Osteocyte (in vitro differentiated cells): ENCODE results near the gene MLKL. TPM values are rescaled to one million over a fixed set of nuclear protein-coding genes. Genes with fewer than 3 reads are reported as not detected.
"Not testable (repeated sequence)": the region's sequence is repeated elsewhere in the genome, so short reads cannot be mapped to it uniquely, and the experiment has no call there.

Source experiments
- DNase-seq: peaks from one replicate; pipeline ENCODE4 v3.0.0; 2021; ENCODE audit warnings: mixed read lengths; ENCODE audit not compliant: unreplicated experiment; ENCODE audit errors: extremely low spot score
- H3K27ac Mint-ChIP-seq: one replicate; pipeline ENCODE4 v1.8.0; 2021; ENCODE audit warnings: mild to moderate bottlenecking, mixed read lengths; ENCODE audit not compliant: unreplicated experiment
- H3K27me3 Mint-ChIP-seq: one replicate; pipeline ENCODE4 v1.8.0; 2021; ENCODE audit warnings: mixed read lengths; ENCODE audit not compliant: unreplicated experiment
- H3K36me3 Mint-ChIP-seq: one replicate; pipeline ENCODE4 v1.8.0; 2021; ENCODE audit warnings: mixed read lengths; ENCODE audit not compliant: unreplicated experiment
- H3K4me1 Mint-ChIP-seq: one replicate; pipeline ENCODE4 v1.8.0; 2021; ENCODE audit warnings: mixed read lengths; ENCODE audit not compliant: unreplicated experiment
- H3K4me3 Mint-ChIP-seq: one replicate; pipeline ENCODE4 v1.8.0; 2021; ENCODE audit warnings: mild to moderate bottlenecking, moderate library complexity, mixed read lengths; ENCODE audit not compliant: unreplicated experiment
- H3K9me3 Mint-ChIP-seq: one replicate; pipeline ENCODE4 v1.8.0; 2021; ENCODE audit warnings: mixed read lengths; ENCODE audit not compliant: unreplicated experiment
- CTCF ChIP-seq: fragments of 200-600 bp; sonication (generic); IDR thresholded peaks from 2 replicates; pipeline ENCODE4 v1.5.0; 2021; ENCODE audit warnings: antibody characterized with exemption, mild to moderate bottlenecking, moderate library complexity
- total RNA-seq: library from RNA; stranded (reverse); gene quantifications from 2 replicates; pipeline ENCODE4 v1.2.1, GENCODE V29; 2021

MLKL gene
- total RNA-seq, 1 donor from 2014 or later, result 1.3 TPM

- Mint-ChIP-seq H3K9me3 (no peaks in the 10 kb centered on the region), H3K4me1 (peaks cover 16% of the 10 kb centered on the region), H3K36me3 (no peaks in the 10 kb centered on the region), H3K27ac (no peak overlapping the region), H3K4me3 (no peak overlapping the region), H3K27me3 (peaks cover 6% of the 10 kb centered on the region)
- TF ChIP-seq CTCF, result no peak
- no peak for DNase-seq
Measured at GRCh38 chr16:74725651-74726455, 25.2 kb upstream of the MLKL start.

- Mint-ChIP-seq H3K9me3 (no peaks in the 10 kb centered on the region), H3K36me3 (no peaks in the 10 kb centered on the region), H3K27me3 (peaks cover 10% of the 10 kb centered on the region), H3K27ac (peak overlapping the region; percentile 73), H3K4me3 (no peak overlapping the region), H3K4me1 (peaks cover 13% of the 10 kb centered on the region)
- TF ChIP-seq CTCF, result peak; percentile 46
- DNase-seq, result peak; percentile 90
Measured at GRCh38 chr16:74724820-74725549, 24.3 kb upstream of the MLKL start.

- no peak for DNase-seq
- no peaks in the 10 kb centered on the region for H3K36me3 Mint-ChIP-seq
- H3K27ac Mint-ChIP-seq, result no peak overlapping the region
- peaks cover 13% of the 10 kb centered on the region for H3K4me1 Mint-ChIP-seq
- H3K4me3 Mint-ChIP-seq, result no peak overlapping the region
- no peaks in the 10 kb centered on the region for H3K9me3 Mint-ChIP-seq
- H3K27me3 Mint-ChIP-seq, result peaks cover 10% of the 10 kb centered on the region
- no peak for TF ChIP-seq CTCF
Measured at GRCh38 chr16:74723256-74723655, 22.6 kb upstream of the MLKL start.

- H3K27ac Mint-ChIP-seq, DNase-seq, H3K36me3 Mint-ChIP-seq, H3K9me3 Mint-ChIP-seq, H3K27me3 Mint-ChIP-seq, H3K4me3 Mint-ChIP-seq: not testable (repeated sequence)
- H3K4me1 Mint-ChIP-seq, result peaks cover 13% of the 10 kb centered on the region
Measured at GRCh38 chr16:74722156-74722555, 21.5 kb upstream of the MLKL start.

- no peaks in the 10 kb centered on the region for H3K36me3 Mint-ChIP-seq
- no peak overlapping the region for H3K4me3 Mint-ChIP-seq
- no peak for DNase-seq
- H3K4me1 Mint-ChIP-seq, result peaks cover 13% of the 10 kb centered on the region
- H3K27me3 Mint-ChIP-seq, result peaks cover 10% of the 10 kb centered on the region
- no peak for TF ChIP-seq CTCF
- no peaks in the 10 kb centered on the region for H3K9me3 Mint-ChIP-seq
- no peak overlapping the region for H3K27ac Mint-ChIP-seq
Measured at GRCh38 chr16:74721716-74722115, 21.1 kb upstream of the MLKL start.
